GM10248 (cell line): ENCODE data around the gene SLC12A9.

Experiments used
- CTCF ChIA-PET: fragments of 300-600 bp; sonication (Branson Sonifier 250); formaldehyde crosslinking; extraction: SDS; loops from one replicate; lab custom pipeline; 2021; ENCODE audit warnings: antibody characterized with exemption; lab: Yijun Ruan, JAX
- POLR2A ChIA-PET: fragments of 350-650 bp; sonication (Branson Sonifier 250); formaldehyde crosslinking; extraction: SDS; loops from one replicate; lab custom pipeline; 2020; ENCODE audit warnings: antibody characterized with exemption; lab: Yijun Ruan, JAX
- DNase-seq: peaks from one replicate; pipeline ENCODE4 v3.0.0; 2012; ENCODE audit errors: extremely low spot score
- TF ChIP-seq, protein P1 (sequence below): IDR thresholded peaks from 2 replicates; pipeline ENCODE4 v1.5.1; 2012; ENCODE audit warnings: mild to moderate bottlenecking, low read depth; ENCODE audit errors: extremely low read depth, missing control alignments, control extremely low read depth

Gene SLC12A9

DNA sequence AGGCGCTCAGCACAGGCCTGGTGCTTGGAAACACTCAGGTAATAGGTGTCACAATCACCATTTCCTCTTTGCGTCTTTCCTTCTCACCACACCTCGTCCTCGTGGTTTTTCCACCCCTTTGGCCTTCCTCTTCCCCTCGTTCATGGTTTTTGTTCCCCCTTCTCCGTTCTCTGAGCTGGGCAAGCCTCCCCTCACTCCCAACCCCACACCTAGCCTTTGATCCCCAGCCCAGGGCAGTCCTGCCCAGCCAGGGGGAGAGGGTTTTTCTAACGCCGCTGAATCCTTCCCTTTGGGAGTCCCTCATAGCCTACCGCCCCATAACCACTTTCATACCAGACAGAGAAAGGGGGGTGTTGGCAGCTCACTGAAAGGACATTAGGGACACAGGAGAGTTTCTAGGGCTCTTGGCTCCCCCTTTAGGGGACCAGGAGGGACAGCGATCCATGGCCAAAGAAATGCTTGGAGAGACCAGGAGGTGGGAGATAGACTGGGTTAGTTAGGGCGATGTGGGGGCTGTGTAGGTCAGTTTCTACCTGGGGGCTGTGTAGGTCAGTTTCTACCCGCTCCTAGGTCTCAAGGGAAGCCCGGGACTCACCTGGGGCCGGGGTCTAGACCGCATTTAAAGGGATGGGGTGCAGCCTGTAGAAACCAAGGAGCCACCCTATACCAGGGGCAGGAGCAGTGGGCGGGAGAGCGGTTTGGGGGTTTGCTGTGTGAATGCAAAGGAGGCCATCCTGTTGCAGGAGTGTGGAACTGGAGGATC is 26.6 kb upstream of the SLC12A9 start:
- ChIA-PET POLR2A (no interaction called here), CTCF (interaction anchor here (1.4 kb wide), 1 partner anchor 27 kb away, joined by 3 read pairs; no protein-coding TSS in a partner anchor)
- TF ChIP-seq, protein P1, sequence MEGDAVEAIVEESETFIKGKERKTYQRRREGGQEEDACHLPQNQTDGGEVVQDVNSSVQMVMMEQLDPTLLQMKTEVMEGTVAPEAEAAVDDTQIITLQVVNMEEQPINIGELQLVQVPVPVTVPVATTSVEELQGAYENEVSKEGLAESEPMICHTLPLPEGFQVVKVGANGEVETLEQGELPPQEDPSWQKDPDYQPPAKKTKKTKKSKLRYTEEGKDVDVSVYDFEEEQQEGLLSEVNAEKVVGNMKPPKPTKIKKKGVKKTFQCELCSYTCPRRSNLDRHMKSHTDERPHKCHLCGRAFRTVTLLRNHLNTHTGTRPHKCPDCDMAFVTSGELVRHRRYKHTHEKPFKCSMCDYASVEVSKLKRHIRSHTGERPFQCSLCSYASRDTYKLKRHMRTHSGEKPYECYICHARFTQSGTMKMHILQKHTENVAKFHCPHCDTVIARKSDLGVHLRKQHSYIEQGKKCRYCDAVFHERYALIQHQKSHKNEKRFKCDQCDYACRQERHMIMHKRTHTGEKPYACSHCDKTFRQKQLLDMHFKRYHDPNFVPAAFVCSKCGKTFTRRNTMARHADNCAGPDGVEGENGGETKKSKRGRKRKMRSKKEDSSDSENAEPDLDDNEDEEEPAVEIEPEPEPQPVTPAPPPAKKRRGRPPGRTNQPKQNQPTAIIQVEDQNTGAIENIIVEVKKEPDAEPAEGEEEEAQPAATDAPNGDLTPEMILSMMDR: no peak
- no peak for DNase-seq

DNA sequence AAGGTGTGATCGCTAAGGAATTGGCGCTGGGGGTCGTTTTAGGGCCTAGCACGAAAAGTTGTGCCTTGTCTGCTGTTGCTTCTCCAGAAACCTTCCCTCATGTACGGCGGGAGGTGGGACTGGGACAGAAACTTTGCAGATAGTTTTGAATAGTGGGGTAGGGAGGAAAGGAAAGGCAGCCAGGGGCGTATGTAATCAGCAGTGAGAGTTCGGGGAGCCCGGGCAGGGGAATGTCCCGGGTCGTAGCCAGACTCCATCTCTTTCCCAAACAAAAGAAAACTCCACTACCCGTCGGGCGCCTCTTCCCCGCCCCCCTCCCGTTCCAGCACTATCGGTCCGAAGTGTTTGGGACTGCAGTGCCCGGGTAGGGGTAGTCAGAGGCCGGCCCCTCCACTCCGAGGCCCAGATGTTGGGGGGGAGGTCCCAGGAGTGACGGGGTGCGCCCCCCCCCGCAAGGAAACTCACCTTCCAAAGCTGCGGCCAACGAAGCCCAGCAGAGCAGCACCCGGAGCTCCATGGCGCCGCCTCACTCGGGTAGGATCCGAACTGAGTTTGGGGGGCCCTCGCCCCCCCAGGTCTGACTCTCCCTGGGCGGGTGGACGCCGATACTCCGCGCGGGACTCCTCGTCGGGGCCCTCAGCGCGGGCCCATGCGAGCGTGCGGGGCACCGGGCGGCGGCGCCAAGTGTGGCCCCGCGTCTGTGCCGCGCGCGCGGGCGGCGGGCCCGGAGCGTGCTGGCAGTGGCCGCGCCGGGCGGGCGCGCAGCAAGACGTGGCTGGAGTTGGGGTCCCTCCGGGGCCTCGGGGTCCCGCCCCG is 25.8 kb upstream of the SLC12A9 start:
- TF ChIP-seq, protein P1: no peak
- ChIA-PET CTCF (no interaction called here), POLR2A (no interaction called here)
- DNase-seq: no peak

DNA sequence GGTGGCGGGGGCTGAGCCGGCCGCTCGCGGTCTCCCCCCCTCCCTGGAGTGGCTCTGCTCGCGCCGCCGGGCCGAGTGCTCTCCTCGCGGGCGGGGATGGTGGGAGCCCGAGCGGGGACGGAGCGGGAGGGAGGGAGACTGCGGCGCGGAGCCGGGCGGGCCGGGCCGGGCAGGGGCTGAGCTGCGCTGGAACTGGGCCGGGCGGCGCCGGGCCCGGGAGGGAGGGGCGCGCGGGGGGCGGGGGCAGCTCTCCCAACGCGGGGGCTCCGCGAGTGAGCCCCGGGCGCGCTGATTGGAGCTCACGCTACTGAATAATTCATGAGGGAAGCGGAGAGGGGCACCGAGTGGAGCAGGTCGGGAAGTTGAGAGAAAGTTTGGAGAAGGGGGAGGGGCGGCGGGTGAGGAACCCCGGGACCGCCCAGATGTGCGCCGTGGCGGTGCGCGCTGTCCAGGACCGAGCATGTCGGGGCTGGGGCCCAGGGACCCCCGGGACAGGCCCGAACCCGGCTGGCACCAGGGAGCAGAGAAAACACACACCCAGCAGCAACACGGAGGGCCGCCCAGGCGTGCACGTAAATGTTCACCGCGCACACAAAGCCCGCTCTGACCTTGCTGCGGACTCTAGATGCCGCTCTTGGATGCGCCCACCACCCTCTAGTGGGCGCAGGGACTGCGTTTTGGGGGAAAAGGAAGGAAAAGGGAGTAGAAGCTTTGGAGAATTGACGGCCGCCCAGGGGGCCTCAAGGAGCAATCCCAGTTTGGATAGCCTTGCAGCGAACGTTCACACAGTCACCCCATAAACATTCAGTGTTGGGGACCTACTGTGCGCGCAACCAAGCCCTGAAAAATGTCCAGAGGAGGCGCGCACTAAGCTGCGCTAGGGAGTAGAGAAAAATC is 24.9 kb upstream of the SLC12A9 start, which contains the start of gene EPHB4:
TSS of gene EPHB4 (minus strand) at position 194 of the 897 bp plus-strand sequence. CDS start 493 bp downstream, outside the sequence.
- ChIA-PET POLR2A (interaction anchor here (0.7 kb wide), 1 partner anchor 397 kb away, joined by 9 read pairs; no protein-coding TSS in a partner anchor), CTCF (interaction anchor here (1.3 to 2.6 kb wide), 2 partner anchors 20 to 25 kb away, joined by 3 to 8 read pairs; partner anchors contain the start of gene SLC12A9)
- DNase-seq: no peak
- TF ChIP-seq, protein P1: no peak

DNA sequence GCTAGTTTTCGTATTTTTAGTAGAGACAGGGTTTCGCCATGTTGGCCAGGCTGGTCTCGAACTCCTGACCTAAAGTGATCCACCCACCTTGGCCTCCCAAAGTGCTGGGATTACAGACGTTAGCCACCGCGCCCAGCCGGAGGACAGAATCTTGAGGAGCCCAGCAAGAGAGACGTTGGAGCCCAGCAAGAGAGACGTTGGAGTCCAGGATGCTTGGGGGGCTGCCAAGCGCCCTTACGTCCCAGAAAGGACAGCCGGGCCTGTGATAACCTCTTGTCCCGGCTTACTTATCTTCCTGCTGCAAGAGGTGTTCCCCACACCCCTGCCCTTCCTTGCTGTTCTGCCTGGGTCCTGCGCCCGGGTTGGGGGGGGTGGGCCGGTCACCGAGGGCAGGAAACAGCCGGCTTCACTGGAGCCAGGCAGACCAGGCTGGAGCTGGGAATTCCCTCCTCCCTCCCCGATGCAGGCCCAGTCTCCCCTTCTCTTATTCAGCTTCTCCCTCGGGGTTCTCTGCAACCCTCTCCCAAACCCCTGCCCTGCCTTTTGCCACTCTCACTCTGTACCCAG is 23.3 kb upstream of the SLC12A9 start:
- TF ChIP-seq, protein P1: no peak
- CTCF ChIA-PET: interaction anchor here (0.9 to 2.6 kb wide), 3 partner anchors 19 to 104 kb away, joined by 3 to 8 read pairs (median 3); partner anchors contain the start of gene SLC12A9

DNA sequence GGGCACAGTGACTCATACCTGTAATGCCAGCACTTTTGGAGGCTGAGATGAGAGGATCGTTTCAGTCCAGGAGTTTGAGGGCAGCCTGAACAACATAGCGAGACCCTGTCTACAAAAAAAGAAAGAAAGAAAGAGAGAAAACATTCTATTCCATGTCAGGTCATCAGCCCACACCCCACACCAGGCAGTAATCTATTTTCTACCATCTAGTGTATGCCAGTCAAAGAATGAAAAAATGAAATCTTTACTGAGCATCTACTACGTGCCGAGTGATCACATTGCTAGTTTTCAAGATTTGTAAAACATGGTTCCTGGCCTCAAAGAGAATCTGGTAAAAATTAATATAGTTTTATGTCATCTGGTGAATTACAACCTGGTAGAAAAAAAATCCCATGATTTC is 22.1 kb upstream of the SLC12A9 start:
- DNase-seq: no peak
- POLR2A ChIA-PET: no interaction called here
- TF ChIP-seq, protein P1: no peak
- CTCF ChIA-PET: interaction anchor here (2.9 kb wide), 1 partner anchor 22 kb away, joined by 19 read pairs; the partner anchor contains the start of gene SLC12A9

More for the DNA sequence above, 23.3 kb upstream of the SLC12A9 start:
- POLR2A ChIA-PET: no interaction called here
- no peak for DNase-seq

DNA sequence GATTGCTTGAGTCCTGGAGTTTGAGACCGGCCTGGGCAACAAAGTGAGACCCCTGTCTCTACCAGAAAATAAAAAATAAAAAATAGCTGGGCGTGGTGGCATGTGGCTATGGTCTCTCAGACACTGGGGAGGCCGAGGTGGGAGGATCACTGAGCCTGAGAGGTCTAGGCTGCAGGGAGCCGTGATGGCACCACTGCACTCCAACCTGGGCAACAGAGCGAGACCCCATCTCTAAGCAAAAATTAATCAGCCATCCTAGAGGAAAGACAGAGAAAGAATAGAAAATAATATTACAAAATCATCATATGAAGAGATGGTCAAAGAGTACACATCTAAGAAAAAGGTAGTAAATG is 20.3 kb upstream of the SLC12A9 start:
- TF ChIP-seq, protein P1: no peak
- CTCF ChIA-PET: interaction anchor here (1.5 to 2.9 kb wide), 2 partner anchors 20 to 76 kb away, joined by 3 to 19 read pairs; partner anchors contain the start of gene SLC12A9
- POLR2A ChIA-PET: no interaction called here
- DNase-seq: no peak
